ENCODE data around the gene CYRIA.

DNA sequence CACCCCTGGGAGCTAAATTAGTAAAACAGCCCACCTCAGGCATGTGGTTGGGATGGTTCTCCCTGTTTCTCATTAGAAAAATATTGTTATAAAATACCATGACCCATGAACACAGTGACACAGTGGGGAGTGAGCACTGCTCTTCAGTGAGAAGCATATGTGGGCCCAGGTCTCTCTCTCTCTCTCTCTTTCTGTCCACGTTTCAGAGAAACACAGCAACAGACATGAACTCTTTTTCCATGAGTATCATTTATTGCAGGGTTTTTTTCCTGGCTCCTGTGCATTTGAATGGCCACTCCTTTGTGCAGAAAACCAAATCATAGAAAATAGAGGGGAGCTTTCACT, 41.2 kb downstream of the CYRIA start:
- TF ChIP-seq POLR2A (IDR thresholded peaks at IDR 0.05; ENCODE audit: low read length) (no peak), GATA1 (IDR thresholded peaks at IDR 0.05; ENCODE audit: low read depth, low read length) (no peak)

Data from erythroblast (primary cell).